DMS 273 (cell line): ENCODE measurements around the gene CDA.
"Not testable (repeated sequence)": the region's sequence is repeated elsewhere in the genome, so short reads cannot be mapped to it uniquely, and the experiment has no call there.

ENCODE experiments used
- DNase-seq: peaks from one replicate; lab custom pipeline; 2025; ENCODE audit not compliant: unreplicated experiment; lab: John Stamatoyannopoulos, UW

Gene CDA

GRCh38 chr1:20586953-20587660 lies 1.8 kb upstream of the CDA start:
- DNase-seq, result no peak

- DNase-seq, result no peak
Measured at GRCh38 chr1:20587661-20588053, 1.2 kb upstream of the CDA start.

GRCh38 chr1:20589331-20590278 lies 708 bp downstream of the CDA start:
- no peak for DNase-seq

- DNase-seq, result no peak
Measured at GRCh38 chr1:20590306-20590777, 1.4 kb downstream of the CDA start.

- DNase-seq, result no peak
Measured at GRCh38 chr1:20593756-20594155, 4.9 kb downstream of the CDA start.

GRCh38 chr1:20594746-20595145 lies 5.8 kb downstream of the CDA start:
- DNase-seq, result no peak

- no peak for DNase-seq
Measured at GRCh38 chr1:20596106-20596505, 7.2 kb downstream of the CDA start.

- DNase-seq, result no peak
Measured at GRCh38 chr1:20597650-20598049, 8.8 kb downstream of the CDA start.

GRCh38 chr1:20600156-20600555 lies 11.3 kb downstream of the CDA start:
- no peak for DNase-seq

- DNase-seq, result peak; percentile 24
Measured at GRCh38 chr1:20601129-20601825, 12.4 kb downstream of the CDA start.

- no peak for DNase-seq
Measured at GRCh38 chr1:20602851-20603450, 14.1 kb downstream of the CDA start.

- no peak for DNase-seq
Measured at GRCh38 chr1:20603504-20604464, 14.9 kb downstream of the CDA start.

- no peak for DNase-seq
Measured at GRCh38 chr1:20604678-20605077, 15.8 kb downstream of the CDA start.

GRCh38 chr1:20606801-20607570 lies 18.1 kb downstream of the CDA start:
- not testable (repeated sequence) for DNase-seq

GRCh38 chr1:20609541-20609940 lies 20.6 kb downstream of the CDA start:
- DNase-seq, result no peak

- no peak for DNase-seq
Measured at GRCh38 chr1:20610970-20611369, 22.1 kb downstream of the CDA start.

GRCh38 chr1:20611652-20612051 lies 22.8 kb downstream of the CDA start:
- DNase-seq, result no peak

GRCh38 chr1:20612221-20612746 lies 23.4 kb downstream of the CDA start:
- no peak for DNase-seq

GRCh38 chr1:20614131-20614579 lies 25.3 kb downstream of the CDA start:
- DNase-seq, result no peak
